GM19035 (cell line): Measurements from ENCODE around the gene ADARB1.

Experiments used
- ATAC-seq: cut with Tn5 transposase; IDR thresholded peaks from one replicate; pipeline ENCODE4 v1.9.1; 2021; ENCODE audit not compliant: unreplicated experiment

Gene ADARB1

DNA sequence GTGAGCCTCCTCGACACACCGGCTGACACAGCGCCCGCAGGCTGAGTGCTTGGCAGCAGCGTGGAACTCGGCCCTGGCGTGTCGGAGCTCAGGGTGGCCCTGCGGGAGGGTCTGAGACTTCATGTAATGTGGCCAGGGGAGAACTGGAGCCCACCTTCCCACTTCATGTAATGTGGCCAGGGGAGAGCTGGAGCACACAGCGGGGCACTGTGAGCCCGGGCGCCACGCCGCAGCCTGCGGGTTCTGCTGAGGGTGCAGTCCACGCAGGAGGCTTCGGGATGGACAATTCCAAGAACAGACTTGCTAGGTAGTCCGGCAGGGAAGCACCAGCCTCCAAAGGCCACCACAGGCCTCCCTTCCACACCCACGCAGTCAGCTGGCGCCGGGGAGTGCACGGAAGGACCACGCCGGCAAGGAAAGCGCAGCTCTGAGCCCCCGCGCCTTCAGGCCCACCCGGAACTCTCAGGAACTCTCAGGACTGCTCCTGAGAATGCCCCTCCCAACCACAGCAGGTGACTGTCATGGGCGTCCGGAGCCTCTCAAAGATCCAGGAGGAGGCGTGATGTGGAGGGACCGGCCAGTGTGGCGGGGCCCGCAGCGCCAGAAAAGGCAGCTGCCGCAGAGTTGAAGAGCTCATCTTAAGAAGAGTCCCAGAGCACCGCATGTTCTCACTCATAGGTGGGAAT lies 19.3 kb upstream of the ADARB1 start:
- ATAC-seq = no peak

DNA sequence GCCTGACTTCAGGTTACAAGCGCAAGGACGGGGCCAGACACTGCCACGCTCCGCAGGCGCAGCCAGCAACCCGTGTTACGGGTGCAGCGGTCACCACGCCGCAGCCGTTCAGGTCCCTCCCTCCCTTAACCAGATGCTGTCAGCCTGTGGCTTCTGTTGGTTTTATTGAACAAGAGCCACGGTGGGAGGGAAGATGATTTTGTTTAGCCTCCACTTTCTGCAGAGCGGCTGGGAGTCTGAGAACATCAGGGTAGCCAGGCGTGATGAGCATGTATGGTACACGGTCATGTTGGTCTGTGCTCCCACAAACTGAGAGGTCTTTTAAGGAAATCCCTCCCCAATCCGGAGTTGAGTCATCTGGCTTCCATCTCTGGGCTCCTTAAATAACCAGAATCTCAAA lies 18.5 kb upstream of the ADARB1 start:
- ATAC-seq = no peak

- ATAC-seq = no peak
Measured at GRCh38 chr21:45056296-45056904, 18.0 kb upstream of the ADARB1 start.

- ATAC-seq = no peak
Measured at GRCh38 chr21:45056917-45057560, 17.3 kb upstream of the ADARB1 start.

DNA sequence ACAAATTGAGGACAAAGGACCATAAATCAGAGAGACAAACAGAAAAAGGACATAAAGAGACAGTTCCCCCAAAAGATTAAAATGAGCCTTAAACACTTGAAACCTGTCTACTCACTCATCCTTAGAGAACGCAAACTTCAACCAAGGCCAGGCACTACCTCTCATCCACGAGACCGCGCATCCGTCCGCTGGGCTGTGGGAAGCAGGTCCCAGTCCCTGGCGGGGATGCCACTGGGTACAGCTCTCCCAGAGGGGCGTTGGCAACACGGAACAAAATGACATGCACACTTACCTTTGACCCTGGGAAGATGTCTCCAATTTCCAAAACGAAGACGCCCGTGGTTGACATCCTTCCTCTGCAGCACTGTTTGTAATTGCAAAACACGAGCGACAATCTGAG lies 16.5 kb upstream of the ADARB1 start:
- ATAC-seq = no peak

DNA sequence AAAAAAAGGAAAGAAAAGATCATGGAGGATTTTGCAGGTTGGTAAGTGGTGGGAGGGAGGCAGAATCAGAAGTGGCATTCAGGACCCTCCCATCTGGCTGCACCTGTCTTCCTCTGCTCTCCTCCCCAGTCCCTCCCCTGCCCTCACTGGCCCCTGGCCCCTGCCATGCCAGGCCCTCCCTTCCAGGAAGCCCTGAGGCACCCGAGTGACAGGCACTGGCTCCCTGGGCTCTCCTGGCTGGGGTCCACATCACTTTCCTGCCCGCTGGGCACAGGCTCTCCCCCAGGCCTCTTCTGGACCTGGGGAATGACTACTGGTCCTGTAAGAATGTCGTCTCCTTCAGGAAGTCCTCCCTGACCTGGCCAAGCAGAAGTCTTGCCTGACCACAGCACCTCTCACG lies 15.3 kb upstream of the ADARB1 start:
- ATAC-seq = no peak

DNA sequence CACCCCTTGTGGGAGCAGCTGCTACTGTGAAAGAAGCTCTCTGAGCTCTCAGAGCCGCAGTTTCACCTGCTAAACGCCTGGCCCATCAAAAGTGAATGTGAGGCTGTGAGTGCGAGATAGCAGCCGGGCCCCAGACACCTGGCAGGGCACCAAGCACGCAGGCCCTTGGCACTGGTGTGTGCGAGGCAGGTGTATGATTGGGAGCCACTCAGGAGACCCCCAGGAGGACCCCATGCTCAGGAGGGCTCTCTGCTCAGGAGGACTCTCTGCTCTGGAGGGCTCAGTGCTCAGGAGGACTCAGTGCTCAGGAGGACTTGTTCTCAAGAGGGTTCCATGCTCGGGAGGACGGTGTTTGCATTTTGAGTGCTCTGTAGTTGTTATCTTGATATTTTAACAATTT lies 14.3 kb upstream of the ADARB1 start:
- ATAC-seq = no peak

- ATAC-seq = no peak
Measured at GRCh38 chr21:45060675-45061311, 13.6 kb upstream of the ADARB1 start.

- no peak for ATAC-seq
Measured at GRCh38 chr21:45064091-45064490, 10.3 kb upstream of the ADARB1 start.

GRCh38 chr21:45064618-45065399 lies 9.6 kb upstream of the ADARB1 start:
- no peak for ATAC-seq

- ATAC-seq = no peak
Measured at GRCh38 chr21:45067462-45068285, 6.7 kb upstream of the ADARB1 start.

DNA sequence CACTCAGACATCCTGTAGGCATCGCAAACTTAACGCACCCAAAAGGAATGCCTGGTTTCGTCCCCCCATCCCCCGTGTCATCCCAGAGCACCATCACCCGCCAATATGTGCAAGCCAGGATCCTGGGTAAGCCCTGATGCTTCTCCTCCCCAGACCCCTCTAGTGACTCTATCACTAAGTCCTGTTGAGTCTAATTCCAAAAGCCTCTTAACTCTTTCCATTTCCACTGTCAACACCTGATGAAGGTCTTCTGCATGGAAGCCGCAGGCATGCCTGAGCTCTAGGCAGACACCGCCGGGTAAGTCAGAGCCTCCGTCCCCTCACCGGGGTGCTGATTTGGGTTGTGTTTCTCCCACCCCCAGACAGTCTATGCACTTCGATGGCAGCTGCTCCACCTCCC lies 5.3 kb upstream of the ADARB1 start:
- no peak for ATAC-seq

DNA sequence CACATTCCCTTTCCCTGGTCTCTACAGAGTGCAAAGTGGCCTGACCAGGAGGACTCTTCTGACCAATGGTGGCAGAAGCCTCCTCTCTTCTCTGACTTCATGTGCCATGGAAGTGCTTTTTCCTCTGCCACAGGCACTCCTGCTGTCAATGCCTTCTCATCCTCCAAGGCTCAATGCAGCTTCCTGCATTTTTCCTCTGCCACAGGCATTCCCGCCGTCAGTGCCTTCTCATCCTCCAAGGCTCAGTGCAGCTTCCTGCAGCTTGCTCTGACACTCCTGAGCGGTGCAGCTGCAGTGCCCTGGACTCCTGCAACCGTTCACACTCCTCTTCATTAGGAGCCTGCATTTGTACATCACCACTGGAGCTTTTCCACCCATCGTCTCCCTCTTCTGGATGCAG lies 4.7 kb upstream of the ADARB1 start:
- ATAC-seq = no peak

- no peak for ATAC-seq
Measured at GRCh38 chr21:45071078-45071873, 3.1 kb upstream of the ADARB1 start.

DNA sequence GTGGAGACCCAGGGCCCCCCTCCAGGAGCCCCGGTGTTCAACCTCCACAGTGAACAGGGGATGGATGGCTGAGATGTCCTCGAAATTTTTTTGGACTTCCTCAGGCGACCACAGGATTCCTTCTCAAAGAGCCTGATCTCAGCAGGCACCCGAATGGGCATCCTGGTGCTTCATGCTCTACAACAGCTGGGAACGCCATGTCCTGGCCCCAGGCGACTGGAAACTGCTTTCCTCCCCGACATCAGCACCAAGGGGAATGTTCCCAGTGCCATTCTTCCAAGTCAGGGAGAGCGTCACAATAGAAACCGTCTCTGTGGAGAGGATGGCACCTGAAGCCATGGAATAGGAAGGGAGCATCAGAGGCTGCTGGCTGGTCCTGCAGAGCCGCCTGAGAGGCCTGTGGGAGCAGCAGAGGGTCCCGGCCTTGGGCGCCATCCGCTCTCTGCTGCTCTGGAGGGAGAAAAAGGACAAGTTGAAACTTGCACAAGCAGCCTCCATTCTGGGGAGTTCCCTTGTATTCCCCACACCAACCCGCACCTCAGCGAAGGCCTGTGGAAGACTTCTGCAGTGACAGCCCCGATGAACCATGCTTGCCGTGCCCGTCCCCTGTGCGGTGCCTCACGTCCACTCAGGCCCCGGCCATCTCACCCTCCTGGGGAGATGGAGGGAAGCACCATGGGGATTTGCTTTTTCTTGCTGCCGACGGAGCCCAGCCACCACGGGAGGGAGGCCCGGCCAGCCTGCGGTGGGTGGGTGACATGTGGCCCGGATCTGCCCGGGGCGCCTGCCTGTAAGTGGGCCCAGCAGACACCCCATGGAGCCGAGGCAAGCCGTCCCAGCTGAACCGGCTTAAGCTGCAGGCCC lies 2.3 kb upstream of the ADARB1 start:
- ATAC-seq = no peak

DNA sequence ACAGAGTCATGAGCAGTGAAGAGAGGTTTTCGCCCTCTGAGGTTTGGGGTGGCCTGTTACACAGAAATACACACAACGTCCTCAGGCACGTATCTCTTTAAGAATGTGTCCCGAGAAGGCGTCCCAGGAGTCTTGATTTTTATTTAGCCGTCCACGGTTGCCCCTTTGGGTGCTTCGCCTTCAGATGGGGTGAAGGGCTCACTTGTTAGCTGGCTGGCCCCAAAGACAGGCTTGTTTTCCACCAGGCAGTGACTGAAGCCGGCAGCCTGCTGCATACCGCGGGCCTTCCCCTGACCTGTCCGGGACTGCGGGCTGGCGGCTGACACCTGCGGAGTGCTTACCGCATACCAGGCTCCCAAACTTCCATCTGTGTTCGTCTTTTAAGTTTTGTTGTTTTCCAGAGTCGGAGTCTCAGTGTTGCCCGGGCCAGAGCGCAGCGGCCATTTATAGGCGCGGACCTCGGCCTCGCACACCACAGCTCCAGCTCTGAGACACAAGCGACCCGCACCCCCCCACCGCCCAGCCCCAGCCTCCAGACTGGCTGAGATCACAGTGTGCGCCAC lies 1.6 kb upstream of the ADARB1 start:
- no peak for ATAC-seq

GRCh38 chr21:45073301-45074047 lies 906 bp upstream of the ADARB1 start:
- ATAC-seq = no peak
